NCI-H748 (cell line): ENCODE data around the gene PRRT1.
"Not testable (repeated sequence)": the region's sequence is repeated elsewhere in the genome, so short reads cannot be mapped to it uniquely, and the experiment has no call there.

ENCODE experiments used
- DNase-seq: peaks from one replicate; lab custom pipeline; 2025; ENCODE audit not compliant: unreplicated experiment; lab: John Stamatoyannopoulos, UW

The PRRT1 gene

GRCh38 chr6:32188381-32189068 lies 36.8 kb upstream of the PRRT1 start:
- no peak for DNase-seq

- not testable (repeated sequence) for DNase-seq
Observed at GRCh38 chr6:32187725-32188380, 36.1 kb upstream of the PRRT1 start.

GRCh38 chr6:32187009-32187709 lies 35.4 kb upstream of the PRRT1 start:
- DNase-seq = no peak

GRCh38 chr6:32186151-32186840 lies 34.6 kb upstream of the PRRT1 start:
- DNase-seq = not testable (repeated sequence)

- DNase-seq = not testable (repeated sequence)
Observed at GRCh38 chr6:32185681-32186131, 34.0 kb upstream of the PRRT1 start.

- DNase-seq = no peak
Observed at GRCh38 chr6:32184084-32184640, 32.4 kb upstream of the PRRT1 start, which contains the start of gene AGER. TSS of gene AGER (minus strand) at chr6:32184253. CDS start at chr6:32184222, 31 bp downstream.

GRCh38 chr6:32183483-32184083 lies 31.8 kb upstream of the PRRT1 start:
- DNase-seq = no peak

- DNase-seq = no peak
Observed at GRCh38 chr6:32183030-32183429, 31.3 kb upstream of the PRRT1 start.

- DNase-seq = no peak
Observed at GRCh38 chr6:32182555-32182981, 30.8 kb upstream of the PRRT1 start.

- DNase-seq = no peak
Observed at GRCh38 chr6:32181915-32182529, 30.3 kb upstream of the PRRT1 start.

GRCh38 chr6:32181148-32181702 lies 29.5 kb upstream of the PRRT1 start:
- no peak for DNase-seq

- no peak for DNase-seq
Observed at GRCh38 chr6:32179766-32180405, 28.1 kb upstream of the PRRT1 start.

- no peak for DNase-seq
Observed at GRCh38 chr6:32178547-32179440, 27.1 kb upstream of the PRRT1 start.

- DNase-seq = peak; percentile 100
Observed at GRCh38 chr6:32177788-32178546, 26.2 kb upstream of the PRRT1 start, which contains the start of gene RNF5. TSS of gene RNF5 (plus strand) at chr6:32178405. CDS start at chr6:32178512, 107 bp downstream.

GRCh38 chr6:32177183-32177787 lies 25.5 kb upstream of the PRRT1 start:
- peak; percentile 94 for DNase-seq

GRCh38 chr6:32176476-32177182 lies 24.9 kb upstream of the PRRT1 start:
- DNase-seq = peak; percentile 43
